GM18508 (cell line): ENCODE measurements around the gene SHC4.
"Not testable (repeated sequence)": the region's sequence is repeated elsewhere in the genome, so short reads cannot be mapped to it uniquely, and the experiment has no call there.

Experiments used
- ATAC-seq: cut with Tn5 transposase; IDR thresholded peaks from one replicate; pipeline ENCODE4 v1.9.1; 2021; ENCODE audit warnings: moderate number of reproducible peaks; ENCODE audit not compliant: insufficient read depth, unreplicated experiment

Gene SHC4

DNA sequence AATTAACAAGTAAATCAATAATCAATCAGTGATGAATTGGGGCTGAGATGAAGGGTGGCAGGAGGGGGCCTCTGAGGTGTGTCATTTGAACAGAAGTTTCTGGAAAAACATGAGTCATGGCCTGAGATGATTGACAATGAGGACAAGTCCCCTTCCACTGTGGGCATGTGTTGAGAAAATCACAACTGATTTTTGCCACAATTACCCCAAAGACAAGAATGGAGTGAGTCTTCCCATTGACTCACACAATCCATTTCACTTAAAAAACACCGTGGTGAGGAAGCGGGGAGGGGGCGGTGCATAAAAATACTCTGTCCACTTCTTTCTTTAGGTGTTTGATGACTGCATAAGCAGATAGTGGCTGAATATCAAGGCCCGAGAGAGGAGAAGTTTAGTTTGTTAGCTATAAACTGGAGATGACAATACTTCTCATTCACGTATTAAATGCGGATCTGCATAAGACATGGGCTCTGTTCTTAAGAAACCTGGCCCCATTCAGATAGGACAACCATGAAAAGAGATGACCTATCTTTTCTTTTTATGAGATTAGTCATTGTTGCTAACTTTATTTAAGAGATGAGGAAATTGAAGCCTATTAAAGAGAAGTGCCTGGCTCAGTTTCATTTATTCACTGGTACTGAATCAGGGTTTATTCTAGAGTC, 34.7 kb downstream of the SHC4 start:
- no peak for ATAC-seq

DNA sequence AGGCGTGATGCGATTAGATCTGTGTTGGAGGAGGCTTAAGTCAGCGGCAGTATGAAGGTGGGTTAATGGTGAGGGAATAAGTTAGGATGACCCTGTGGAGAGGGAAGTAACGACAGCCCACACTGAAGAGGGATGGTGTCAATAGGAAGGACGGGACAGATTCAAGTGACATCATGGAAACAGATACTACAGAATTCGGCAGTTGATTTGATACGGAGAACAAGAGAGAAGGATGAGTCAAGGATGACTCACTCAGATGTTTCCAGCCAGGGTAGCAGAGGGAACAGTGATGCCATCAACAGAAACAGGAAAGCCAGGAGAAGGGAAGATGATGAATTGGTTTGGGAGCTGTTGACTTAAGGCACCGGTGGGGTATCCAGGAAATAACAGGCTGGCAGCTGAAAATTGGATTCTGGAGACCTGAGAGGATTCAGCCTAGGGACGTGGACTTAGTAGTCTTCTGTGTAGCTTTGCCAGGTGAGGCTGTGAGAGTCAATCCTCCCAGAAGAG, 38.0 kb downstream of the SHC4 start:
- ATAC-seq = no peak

DNA sequence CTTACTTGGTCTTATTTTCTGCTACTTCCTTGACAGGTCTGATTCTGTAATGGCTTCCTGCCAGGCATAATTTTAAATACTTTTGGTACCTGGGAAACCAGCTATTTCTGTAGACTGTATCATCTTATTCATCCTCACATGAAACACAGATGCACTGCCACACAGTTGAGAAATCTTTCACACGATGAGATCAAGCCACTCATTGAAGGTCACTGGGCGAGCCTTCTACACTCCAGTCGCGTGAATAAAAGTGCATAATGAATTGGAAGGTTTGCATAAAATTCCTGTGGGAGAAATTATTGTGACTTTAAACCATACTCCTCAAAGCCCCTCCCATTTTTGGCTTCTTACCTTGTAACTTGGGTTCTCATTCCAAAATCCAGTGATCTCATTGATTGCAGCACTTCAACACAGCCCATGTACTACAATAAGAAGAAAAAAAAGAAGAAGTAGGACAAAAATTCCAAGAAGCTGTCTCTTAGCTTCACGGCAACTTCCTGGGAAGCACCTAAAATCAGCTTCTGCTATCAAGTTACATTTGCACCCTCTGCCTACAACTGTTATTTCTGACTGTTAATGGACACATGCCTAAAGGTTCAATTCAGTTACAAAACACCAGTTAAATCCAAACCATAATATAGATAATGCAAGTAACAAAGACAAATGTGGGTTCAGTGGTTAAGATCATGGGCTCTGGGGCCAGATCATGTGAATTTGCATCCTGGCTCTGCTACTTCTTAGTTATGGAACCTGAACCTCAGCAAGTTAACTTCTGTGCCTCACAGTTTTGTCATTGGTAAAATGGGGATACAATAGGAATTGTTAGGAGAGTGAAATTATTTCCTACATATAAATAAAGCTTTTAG, 39.0 kb downstream of the SHC4 start:
- no peak for ATAC-seq

DNA sequence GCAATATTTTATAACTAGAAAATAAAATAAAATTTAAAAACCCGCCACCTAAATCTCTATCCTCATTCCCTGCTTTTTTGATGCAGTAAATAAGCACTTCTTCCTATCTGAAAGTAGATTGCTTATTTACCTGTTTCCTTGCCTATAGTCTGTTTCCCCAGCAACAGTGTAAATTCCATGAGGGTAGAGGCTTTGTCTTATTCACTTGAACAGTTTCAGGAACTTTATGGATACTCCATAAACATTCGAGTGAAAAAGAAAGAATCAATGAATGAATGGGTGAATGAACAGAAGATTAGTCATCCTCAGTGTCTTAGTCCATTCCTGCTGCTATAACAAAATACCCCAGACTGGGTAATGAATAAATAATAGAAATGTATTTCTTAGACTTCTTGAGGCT, 41.7 kb downstream of the SHC4 start:
- no peak for ATAC-seq

DNA sequence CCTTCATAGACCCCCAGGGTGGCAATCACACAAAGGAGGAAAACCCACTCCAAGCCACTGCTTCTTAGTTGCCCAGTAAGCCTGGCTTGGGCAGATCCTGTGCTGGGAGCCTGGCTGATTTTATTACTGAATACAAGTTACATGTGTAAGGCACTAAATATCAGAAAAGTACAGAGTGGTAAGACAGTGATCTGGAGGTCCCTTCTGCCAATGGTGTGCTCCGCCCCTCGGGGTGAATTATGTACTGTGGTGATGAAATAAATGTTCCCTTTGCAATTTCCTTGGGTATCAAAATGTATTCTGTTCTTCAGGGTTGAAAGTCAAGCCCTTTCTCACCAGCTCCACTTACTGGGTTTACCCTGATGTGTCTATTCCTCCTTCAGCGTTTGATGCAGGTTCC, 47.0 kb downstream of the SHC4 start:
- no peak for ATAC-seq

DNA sequence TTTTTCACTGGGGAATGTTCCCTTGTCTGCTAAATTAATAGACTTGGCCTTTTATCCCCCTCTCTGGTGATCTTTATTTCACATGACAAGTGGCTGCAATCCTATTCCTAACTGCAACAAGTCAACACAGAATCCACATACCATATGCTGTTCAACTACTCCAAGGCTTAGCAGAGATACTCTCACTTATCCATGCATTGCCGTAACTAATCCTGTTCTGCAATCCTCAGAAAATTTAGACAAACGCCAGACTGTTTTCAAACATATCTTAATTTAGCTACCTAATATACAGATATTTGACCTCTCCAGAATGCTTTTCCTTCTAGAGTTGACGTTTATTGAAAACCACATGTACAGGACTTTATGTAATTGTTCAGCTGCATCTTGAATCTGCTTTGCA, 47.9 kb downstream of the SHC4 start:
- no peak for ATAC-seq

DNA sequence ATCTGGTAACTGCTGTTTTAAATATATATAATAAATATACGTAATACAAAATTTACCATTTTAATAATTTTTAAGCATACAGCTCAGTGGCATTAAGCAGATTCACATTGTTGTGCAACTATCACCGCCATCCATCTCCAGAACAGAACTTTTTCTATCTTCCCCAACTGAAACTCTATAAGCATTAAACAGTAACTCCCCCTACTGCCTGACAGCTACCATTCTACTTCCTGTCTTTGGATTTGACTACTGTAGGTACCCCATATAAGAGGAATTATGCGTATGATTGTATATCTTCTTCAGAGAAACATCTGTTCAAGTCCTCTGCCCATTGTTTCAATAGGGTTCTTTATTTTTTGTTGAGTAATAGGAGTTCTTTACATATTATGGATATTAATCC, 49.0 kb downstream of the SHC4 start:
- no peak for ATAC-seq

DNA sequence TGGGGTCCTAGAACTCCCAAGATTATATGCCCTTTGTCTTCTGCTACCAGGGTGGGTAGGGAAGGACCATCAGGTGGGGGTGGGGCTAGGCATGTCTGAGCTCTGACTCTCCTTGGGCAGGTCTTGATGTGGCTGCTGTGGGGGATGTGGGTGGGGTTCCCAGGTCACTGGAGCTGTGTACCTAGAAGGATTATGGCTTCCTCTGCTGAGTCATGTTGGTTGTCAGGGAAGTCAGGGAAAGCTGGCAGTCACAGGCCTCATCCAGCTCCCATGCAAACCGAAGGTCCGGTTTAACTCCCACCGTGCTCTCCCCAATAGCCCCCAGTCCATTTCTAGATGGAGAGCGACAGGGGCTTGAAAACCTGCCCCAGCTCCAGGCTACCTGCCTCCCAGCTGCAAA, 50.6 kb downstream of the SHC4 start:
- no peak for ATAC-seq

DNA sequence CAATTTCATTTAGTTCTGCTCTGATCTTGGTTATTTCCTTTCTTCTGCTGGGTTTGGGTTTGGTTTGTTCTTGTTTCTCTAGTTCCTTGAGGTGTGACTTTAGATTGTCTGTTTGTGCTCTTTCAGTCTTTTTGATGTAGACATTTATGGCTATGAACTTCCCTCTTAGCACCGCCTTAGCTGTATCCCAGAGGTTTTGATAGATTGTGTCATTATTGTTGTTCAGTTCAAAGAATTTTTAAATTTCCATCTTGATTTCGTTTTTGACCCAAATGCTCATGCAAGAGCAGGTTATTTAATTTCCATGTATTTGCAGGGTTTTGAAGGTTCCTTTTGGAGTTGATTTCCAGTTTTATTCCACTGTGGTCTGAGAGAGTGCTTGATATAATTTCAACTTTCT, 53.2 kb downstream of the SHC4 start:
- not testable (repeated sequence) for ATAC-seq

DNA sequence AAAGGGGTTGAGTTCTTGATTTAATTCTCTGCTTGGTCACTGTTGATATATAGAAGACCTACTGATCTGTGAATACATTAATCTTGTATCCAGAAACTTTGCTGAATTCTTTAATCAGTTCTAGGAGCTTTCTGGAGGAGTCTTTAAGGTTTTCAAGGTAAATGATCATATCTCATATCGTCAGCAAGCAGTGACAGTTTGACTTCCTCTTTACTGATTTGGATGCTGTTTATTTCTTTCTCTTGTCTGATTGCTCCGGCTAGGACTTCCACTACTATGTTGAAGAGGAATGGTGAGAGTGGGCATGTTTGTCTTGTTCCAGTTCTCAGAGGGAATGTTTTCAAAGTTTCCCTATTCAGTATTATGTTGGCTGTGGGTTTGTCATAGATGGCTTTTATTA, 54.4 kb downstream of the SHC4 start:
- not testable (repeated sequence) for ATAC-seq

DNA sequence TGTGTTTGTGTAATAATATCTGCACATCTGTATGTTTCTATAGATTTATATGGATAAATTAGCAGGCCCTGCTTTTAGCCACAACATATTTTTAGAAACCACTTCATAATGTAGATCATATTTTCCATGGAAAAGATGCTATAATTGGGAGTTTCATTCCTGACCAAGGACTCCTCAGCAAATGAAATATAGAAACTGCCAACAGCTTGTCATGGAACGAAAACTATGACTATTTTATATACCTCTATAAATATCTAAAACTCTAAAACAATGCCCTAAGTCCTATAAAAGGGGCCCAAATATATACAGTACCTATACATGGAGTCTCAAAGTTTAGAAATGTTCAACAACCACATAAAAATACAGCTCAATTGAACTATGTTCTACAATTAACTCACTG, 57.9 kb downstream of the SHC4 start:
- ATAC-seq = no peak

DNA sequence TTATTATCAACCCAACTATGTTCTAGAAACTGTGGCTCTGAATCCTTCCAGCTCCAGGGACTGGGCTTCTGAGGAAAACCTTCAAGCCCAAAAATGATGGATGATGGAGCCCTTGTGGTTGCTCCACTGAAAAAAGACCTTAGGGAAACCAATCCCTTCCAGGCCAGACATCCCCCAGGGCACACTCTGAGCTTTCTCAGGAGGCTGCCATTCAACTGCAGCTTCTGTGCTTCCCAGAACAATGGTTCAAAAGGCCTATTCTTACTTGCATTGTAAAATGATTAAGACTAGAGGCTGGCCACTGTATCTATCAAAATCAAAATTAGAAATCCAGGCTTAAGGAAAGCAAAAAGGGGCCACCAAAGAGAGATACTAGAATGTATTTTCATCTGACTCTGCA, 58.5 kb downstream of the SHC4 start:
- ATAC-seq = no peak

DNA sequence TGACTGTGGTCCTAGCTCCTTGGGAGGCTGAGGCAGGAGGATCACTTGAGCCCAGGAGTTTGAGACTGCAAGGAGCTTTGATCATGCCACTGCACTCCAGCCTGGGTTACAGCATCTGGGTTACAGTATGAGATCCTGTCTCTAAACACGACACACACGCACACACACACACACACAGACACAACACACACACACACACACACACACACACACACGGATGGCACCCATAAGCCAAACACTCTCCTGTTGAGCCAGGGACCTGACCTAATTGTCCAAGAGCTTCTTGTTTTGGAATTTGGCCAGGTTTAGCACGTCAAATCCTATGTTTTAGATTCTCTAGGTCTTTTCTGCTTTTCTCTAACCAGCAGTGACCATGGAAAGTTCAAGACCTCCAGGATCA, 59.0 kb downstream of the SHC4 start:
- ATAC-seq = no peak

DNA sequence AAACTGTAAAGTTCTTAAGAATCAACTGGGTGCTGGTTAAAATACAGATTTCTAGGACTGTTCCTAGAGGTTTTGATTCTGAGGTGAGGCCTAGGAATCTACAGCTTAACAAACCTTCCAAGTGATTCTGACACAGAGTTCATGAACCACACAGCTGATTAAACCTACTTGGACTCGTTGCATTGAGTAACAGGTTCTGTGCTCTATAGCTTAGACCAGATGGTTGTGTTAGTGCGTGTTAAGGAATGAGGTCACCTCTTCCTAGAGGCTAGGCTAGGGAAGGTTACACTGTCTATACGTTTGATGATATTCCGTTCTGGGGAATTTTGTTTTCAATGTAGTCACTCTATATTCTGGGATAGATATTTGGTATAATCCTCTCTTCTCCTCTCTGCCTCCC, 63.9 kb downstream of the SHC4 start:
- ATAC-seq = no peak

DNA sequence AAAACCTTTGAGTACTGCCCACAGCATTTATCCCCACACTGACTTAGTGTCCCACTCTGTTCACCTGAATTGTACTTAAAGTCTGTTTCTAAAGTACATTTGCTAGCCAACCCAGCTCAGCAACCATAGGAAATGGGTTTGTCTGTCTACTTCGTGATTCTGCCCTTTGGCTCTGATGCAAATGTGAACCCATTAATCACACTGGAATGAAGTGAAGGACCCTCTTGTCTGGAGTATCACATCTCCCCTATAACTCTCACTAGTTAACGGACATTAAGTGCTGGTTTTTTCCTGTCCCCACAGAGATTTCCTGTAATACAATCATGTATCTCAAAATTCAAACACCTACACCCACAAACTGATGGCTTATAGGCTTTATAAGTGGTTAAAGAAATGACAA, 65.3 kb downstream of the SHC4 start:
- no peak for ATAC-seq

DNA sequence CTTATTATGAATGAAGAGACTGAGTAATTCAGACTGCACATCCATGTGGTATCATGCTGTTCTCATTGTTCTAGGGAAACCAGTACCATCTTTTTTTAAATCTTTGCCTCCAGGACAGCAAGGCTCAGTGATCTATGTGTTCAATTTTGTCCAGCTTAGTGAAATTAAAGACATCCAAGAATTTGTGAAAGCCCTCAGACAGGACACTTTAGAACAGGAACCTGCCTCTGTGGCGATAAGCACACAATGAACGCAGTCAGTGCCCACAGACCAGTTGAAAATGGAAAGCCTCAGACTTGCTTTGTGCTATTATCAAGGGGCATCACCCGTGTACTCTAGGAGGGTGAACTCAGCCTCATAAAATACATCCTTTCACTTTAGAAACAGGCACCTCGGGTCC, 65.7 kb downstream of the SHC4 start:
- ATAC-seq = no peak

DNA sequence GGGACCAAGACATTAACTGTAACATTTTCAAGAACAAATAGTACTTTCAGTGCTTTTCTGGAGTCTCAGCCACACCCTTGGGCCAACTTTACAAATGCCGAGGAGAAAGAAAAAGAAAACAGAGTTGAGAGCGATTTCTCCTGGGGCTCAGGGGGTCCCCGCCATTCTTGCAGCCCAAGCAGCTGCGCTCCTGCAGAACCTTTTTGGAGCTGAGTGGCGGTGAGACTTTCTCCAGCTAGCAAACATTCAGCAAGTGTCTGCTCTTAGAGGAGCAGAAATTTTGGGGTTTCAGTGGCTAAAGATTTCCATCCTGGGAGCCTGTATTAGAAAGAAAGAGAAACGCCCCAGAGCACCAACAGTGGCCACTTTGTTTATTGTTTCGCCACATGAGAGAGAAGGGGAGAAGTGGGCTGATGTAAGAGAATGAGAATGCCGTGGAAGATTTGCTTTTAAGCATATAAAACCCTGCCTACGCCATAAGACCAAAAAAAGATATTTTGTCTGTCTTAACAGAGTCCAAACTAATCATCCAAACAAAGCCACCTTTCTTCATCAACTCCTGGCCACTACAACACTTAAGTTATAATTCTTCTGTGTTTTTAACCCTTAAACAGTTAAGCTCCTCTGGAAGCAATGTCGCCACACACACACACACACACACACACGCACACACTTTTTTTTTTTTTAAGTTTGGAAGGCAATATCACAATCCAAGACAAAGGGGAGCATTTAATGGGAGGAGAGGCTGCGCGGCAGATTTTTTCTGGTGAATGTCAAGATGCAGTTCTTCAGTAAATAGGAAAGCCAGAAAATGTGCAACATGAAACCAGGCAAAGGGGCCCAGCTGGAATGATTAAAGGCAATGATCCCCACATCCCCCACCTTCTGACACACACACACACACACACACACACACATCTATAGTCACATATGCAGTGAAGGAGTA, 66.6 kb downstream of the SHC4 start:
- no peak for ATAC-seq

DNA sequence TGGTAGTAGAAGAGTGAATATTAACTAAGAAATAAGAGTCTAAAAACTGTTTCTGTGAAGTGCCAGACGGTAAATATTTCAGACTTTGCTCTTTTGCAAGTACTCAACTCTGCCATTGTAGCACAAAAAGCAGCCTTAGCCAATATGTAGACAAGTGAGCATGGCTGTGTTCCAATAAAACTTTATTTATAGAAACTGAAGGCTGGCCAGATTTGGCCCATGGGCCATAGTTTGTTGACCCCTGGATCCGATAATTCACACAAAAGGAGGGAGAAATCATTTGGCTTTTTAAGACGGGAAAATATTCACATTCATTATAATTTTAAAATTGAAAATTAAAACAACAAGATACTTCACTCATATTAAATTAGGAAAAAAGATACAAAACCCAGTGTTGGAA, 70.4 kb downstream of the SHC4 start:
- ATAC-seq = no peak

DNA sequence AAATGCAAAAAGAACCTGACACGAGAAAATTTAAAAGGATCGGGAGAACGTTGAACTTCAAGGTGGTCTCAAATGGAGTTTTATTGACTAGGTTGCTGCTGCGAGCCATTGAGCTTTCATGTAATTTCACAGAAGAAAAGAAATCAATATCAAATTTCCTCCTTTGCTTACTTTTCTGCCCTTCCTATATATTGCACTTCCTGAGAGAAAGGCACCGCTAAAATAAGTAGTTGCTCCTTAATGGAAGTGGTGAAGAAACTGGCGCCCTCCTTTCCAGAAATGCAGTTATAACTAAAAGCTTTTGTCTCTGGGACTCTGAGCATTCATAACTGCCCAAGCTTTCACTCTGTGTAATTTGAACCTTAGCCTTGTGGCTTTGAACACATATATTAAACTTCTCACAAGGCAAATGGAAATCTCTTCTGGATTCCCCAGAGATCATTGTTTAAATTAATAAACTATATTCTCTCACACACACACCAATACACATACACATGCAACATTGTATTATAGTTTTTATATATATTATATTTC, 72.4 kb downstream of the SHC4 start:
- ATAC-seq = no peak

DNA sequence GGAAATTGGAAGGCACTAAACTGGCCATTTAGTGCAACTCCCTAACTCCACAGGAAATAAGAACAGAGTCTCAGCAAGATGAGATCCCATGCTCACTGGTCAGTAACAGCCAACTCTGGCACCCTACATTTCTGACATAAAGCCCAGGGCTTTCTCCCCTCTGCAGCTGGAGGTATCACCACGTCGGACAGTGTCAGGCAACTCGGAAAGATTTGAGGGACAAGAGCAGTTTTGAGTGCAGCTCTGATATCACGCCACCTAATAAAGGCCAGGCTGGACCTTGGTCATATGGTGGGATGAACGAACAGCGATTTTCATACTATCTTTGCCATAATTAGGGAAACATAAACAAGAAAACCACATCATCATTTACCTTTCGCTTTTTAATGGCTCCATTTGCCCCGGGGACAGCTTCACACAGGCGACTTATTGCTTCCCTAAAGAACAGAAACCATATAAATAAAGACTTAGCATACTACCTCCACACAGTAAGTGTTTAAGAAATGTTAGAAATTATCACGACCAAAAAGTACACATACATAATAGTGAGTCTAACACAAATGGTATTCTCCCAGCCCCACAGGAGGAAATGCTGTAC, 73.2 kb downstream of the SHC4 start:
- ATAC-seq = no peak
